Neuronal stem cell (in vitro differentiated cells): ENCODE results near the gene RNF7.

Experiments used
- DNase-seq: peaks from one replicate; pipeline ENCODE4 v3.0.0-alpha.2; 2013; ENCODE audit warnings: low spot score
- H2AFZ ChIP-seq: one replicate; pipeline ENCODE4 v1.6.1; 2013; ENCODE audit warnings: mild to moderate bottlenecking, low read length, inconsistent platforms
- H2AK5ac ChIP-seq: 2 replicates; pipeline ENCODE4 v1.6.1; 2013; ENCODE audit warnings: low read depth, mild to moderate bottlenecking, inconsistent platforms, low read length, moderate library complexity, mixed read lengths
- H2BK120ac ChIP-seq: 2 replicates; pipeline ENCODE4 v1.6.1; 2013; ENCODE audit warnings: low read depth, mild to moderate bottlenecking, inconsistent platforms, low read length, moderate library complexity, mixed read lengths
- H2BK12ac ChIP-seq: one replicate; pipeline ENCODE4 v1.6.1; 2013; ENCODE audit warnings: low read length, inconsistent platforms
- H2BK15ac ChIP-seq: 2 replicates; pipeline ENCODE4 v1.6.1; 2013; ENCODE audit warnings: mild to moderate bottlenecking, low read length, inconsistent platforms, mixed read lengths
- H2BK5ac ChIP-seq: one replicate; pipeline ENCODE4 v1.6.1; 2013; ENCODE audit warnings: inconsistent platforms, mild to moderate bottlenecking, low read length, moderate library complexity
- H3K14ac ChIP-seq: one replicate; pipeline ENCODE4 v1.6.1; 2013; ENCODE audit warnings: low read length, inconsistent platforms
- H3K18ac ChIP-seq: 2 replicates; pipeline ENCODE4 v1.6.1; 2013; ENCODE audit warnings: low read length, inconsistent platforms
- H3K23ac ChIP-seq: 2 replicates; pipeline ENCODE4 v1.6.1; 2013; ENCODE audit warnings: low read depth, mild to moderate bottlenecking, mixed read lengths, low read length, inconsistent platforms; ENCODE audit not compliant: poor library complexity
- H3K27ac ChIP-seq: replicated peaks from 3 replicates; pipeline ENCODE4 v1.5.1; 2013; ENCODE audit warnings: low read length, inconsistent platforms
- H3K27me3 ChIP-seq, 3 experiments: 2 replicates each; pipeline ENCODE4 v1.6.1; 2013; ENCODE audit warnings: low read length in 3 of 3, mild to moderate bottlenecking in 2 of 3, inconsistent platforms in 1 of 3, low read depth in 1 of 3, mixed read lengths in 1 of 3, moderate library complexity in 1 of 3; ENCODE audit not compliant: control insufficient read depth in 3 of 3, insufficient read depth in 3 of 3
- H3K36me3 ChIP-seq, 2 donors: replicated peaks in 1 of 2; 2 replicates each; pipeline ENCODE4 v1.6.1; 2013; ENCODE audit warnings: low read length in 2 of 2; ENCODE audit not compliant: control insufficient read depth in 2 of 2, insufficient read depth in 2 of 2
- H3K4ac ChIP-seq: 2 replicates; pipeline ENCODE4 v1.6.1; 2013; ENCODE audit warnings: inconsistent platforms, mild to moderate bottlenecking, low read length, moderate library complexity
- H3K4me1 ChIP-seq, 2 donors: 1 replicate in 1 of 2; 2 replicates in 1 of 2; pipeline ENCODE4 v1.6.1; 2013; ENCODE audit warnings: low read length in 2 of 2, low read depth in 1 of 2; ENCODE audit not compliant: control insufficient read depth in 2 of 2, insufficient read depth in 1 of 2
- H3K4me2 ChIP-seq: one replicate; pipeline ENCODE4 v1.6.1; 2013; ENCODE audit warnings: mild to moderate bottlenecking, low read length, inconsistent platforms; ENCODE audit not compliant: insufficient read depth, poor library complexity, severe bottlenecking
- H3K4me3 ChIP-seq, 2 donors: 2 replicates each; pipeline ENCODE4 v1.5.1; 2013; ENCODE audit warnings: low read length in 2 of 2, mild to moderate bottlenecking in 2 of 2, inconsistent platforms in 1 of 2, moderate library complexity in 1 of 2
- H3K79me1 ChIP-seq: one replicate; pipeline ENCODE4 v1.6.1; 2013; ENCODE audit warnings: low read depth, mild to moderate bottlenecking, inconsistent platforms, low read length, moderate library complexity
- H3K9ac ChIP-seq: one replicate; pipeline ENCODE4 v1.6.1; 2013; ENCODE audit warnings: mild to moderate bottlenecking, low read depth, low read length, inconsistent platforms; ENCODE audit not compliant: poor library complexity
- H3K9me3 ChIP-seq, 2 donors: replicated peaks in 1 of 2; 2 replicates each; pipeline versions ENCODE3 to v1.6.1; 2013; ENCODE audit warnings: low read length in 2 of 2, mild to moderate bottlenecking in 2 of 2, inconsistent platforms in 1 of 2, low read depth in 1 of 2, mixed read lengths in 1 of 2, moderate library complexity in 1 of 2; ENCODE audit not compliant: control insufficient read depth in 2 of 2, insufficient read depth in 1 of 2
- H4K8ac ChIP-seq: one replicate; pipeline ENCODE4 v1.6.1; 2013; ENCODE audit warnings: low read depth, mild to moderate bottlenecking, inconsistent platforms, low read length, moderate library complexity
- H4K91ac ChIP-seq: one replicate; pipeline ENCODE4 v1.6.1; 2013; ENCODE audit warnings: low read length, low read depth, mild to moderate bottlenecking, inconsistent platforms; ENCODE audit not compliant: poor library complexity
- WGBS, 2 donors: extraction: QIAGEN DNeasy Blood & Tissue Kit; methylation state at CpG; one replicate each; pipeline ENCODE4 v1.1.7; 2013; ENCODE audit warnings: missing lambda C conversion rate in 2 of 2, mixed read lengths in 1 of 2; ENCODE audit not compliant: insufficient read length in 2 of 2, insufficient replicate concordance in 1 of 2; ENCODE audit errors: extremely low coverage in 2 of 2; 5-methylcytosine and 5-hydroxymethylcytosine counted together

The RNF7 gene

GRCh38 chr3:141776376-141776775, 38.3 kb downstream of the RNF7 start:
- no peak overlapping the region for H3K4me2 ChIP-seq
- peak overlapping the region; percentile 44 for H3K18ac ChIP-seq
- no peak overlapping the region for H3K23ac ChIP-seq
- H3K9me3 ChIP-seq: no peaks in the 10 kb centered on the region
- no peak overlapping the region for H3K27ac ChIP-seq
- no peaks in the 10 kb centered on the region for H3K36me3 ChIP-seq
- H4K91ac ChIP-seq: no peak overlapping the region
- H3K9ac ChIP-seq: no peak overlapping the region
- no peak overlapping the region for H4K8ac ChIP-seq
- peak overlapping the region; percentile 19 for H2AFZ ChIP-seq
- no CpG with 5 or more reads among the region's 14 CpGs for WGBS, 2 donors
- no peak overlapping the region for H3K4ac ChIP-seq
- H2BK15ac ChIP-seq: no peak overlapping the region
- no peak overlapping the region for H2BK12ac ChIP-seq
- H2BK5ac ChIP-seq: no peak overlapping the region
- H2BK120ac ChIP-seq: no peak overlapping the region
- no peaks in the 10 kb centered on the region for H3K79me1 ChIP-seq
- no peak overlapping the region for H2AK5ac ChIP-seq
- H3K14ac ChIP-seq: no peak overlapping the region
- no peak for DNase-seq
- H3K4me1 ChIP-seq: peaks cover 0 to 2% of the 10 kb centered on the region in 2 donors
- no peaks in the 10 kb centered on the region for H3K27me3 ChIP-seq
- H3K4me3 ChIP-seq: no peak overlapping the region

- H4K91ac ChIP-seq: no peak overlapping the region
- H4K8ac ChIP-seq: no peak overlapping the region
- H3K9ac ChIP-seq: no peak overlapping the region
- H2AK5ac ChIP-seq: no peak overlapping the region
- WGBS, 2 donors: no CpG with 5 or more reads among the region's 15 CpGs
- no peak overlapping the region for H3K23ac ChIP-seq
- no peak overlapping the region for H3K27ac ChIP-seq
- peak overlapping the region; percentile 19 for H2AFZ ChIP-seq
- H3K9me3 ChIP-seq: no peaks in the 10 kb centered on the region
- no peak overlapping the region for H3K4me3 ChIP-seq
- peaks cover 0 to 2% of the 10 kb centered on the region in 2 donors for H3K4me1 ChIP-seq
- H3K14ac ChIP-seq: no peak overlapping the region
- no peaks in the 10 kb centered on the region for H3K79me1 ChIP-seq
- H2BK12ac ChIP-seq: no peak overlapping the region
- no peak overlapping the region for H2BK120ac ChIP-seq
- H3K4ac ChIP-seq: no peak overlapping the region
- DNase-seq: no peak
- no peak overlapping the region for H3K4me2 ChIP-seq
- no peak overlapping the region for H2BK5ac ChIP-seq
- H2BK15ac ChIP-seq: no peak overlapping the region
- no peaks in the 10 kb centered on the region for H3K36me3 ChIP-seq
- no peaks in the 10 kb centered on the region for H3K27me3 ChIP-seq
- H3K18ac ChIP-seq: peak overlapping the region; percentile 52
These were observed 38.8 kb downstream of the RNF7 start for GRCh38 chr3:141776885-141777284.

- Histone ChIP-seq H3K36me3 (no peaks in the 10 kb centered on the region), H3K4me1 (peaks cover 0 to 2% of the 10 kb centered on the region in 2 donors), H3K79me1 (no peaks in the 10 kb centered on the region), H2BK5ac (no peak overlapping the region), H2BK15ac (no peak overlapping the region), H3K4me2 (no peak overlapping the region), H3K14ac (peak overlapping the region; percentile 1), H3K23ac (peak overlapping the region; percentile 59), H4K91ac (no peak overlapping the region), H3K4me3 (no peak overlapping the region), H2AFZ (no peak overlapping the region), H3K9ac (no peak overlapping the region), H3K27ac (no peak overlapping the region), H2BK12ac (no peak overlapping the region), H3K9me3 (no peaks in the 10 kb centered on the region), H4K8ac (no peak overlapping the region), H3K4ac (no peak overlapping the region), H3K27me3 (no peaks in the 10 kb centered on the region), H3K18ac (peak overlapping the region; percentile 44), H2BK120ac (no peak overlapping the region), H2AK5ac (peak overlapping the region; percentile 53)
- no peak for DNase-seq
- no CpG with 5 or more reads among the region's 42 CpGs for WGBS, 2 donors
These were observed 40.1 kb downstream of the RNF7 start for GRCh38 chr3:141777957-141778813.

GRCh38 chr3:141779667-141780066, 41.6 kb downstream of the RNF7 start:
- no peak overlapping the region for H3K27ac ChIP-seq
- H4K91ac ChIP-seq: no peak overlapping the region
- H3K36me3 ChIP-seq: no peaks in the 10 kb centered on the region
- H2AK5ac ChIP-seq: no peak overlapping the region
- H2BK120ac ChIP-seq: no peak overlapping the region
- no peak overlapping the region for H2BK15ac ChIP-seq
- no peak overlapping the region for H4K8ac ChIP-seq
- peaks cover 0 to 2% of the 10 kb centered on the region in 2 donors for H3K4me1 ChIP-seq
- H2BK5ac ChIP-seq: no peak overlapping the region
- H3K23ac ChIP-seq: no peak overlapping the region
- DNase-seq: no peak
- no peak overlapping the region for H2AFZ ChIP-seq
- H3K14ac ChIP-seq: no peak overlapping the region
- H3K79me1 ChIP-seq: no peaks in the 10 kb centered on the region
- H3K4me2 ChIP-seq: no peak overlapping the region
- H3K9me3 ChIP-seq: no peaks in the 10 kb centered on the region
- H3K4me3 ChIP-seq: no peak overlapping the region
- H2BK12ac ChIP-seq: no peak overlapping the region
- WGBS, 2 donors: no CpG with 5 or more reads among the region's 1 CpG
- peaks cover 0 to under 1% (median 0%) of the 10 kb centered on the region in 3 experiments for H3K27me3 ChIP-seq
- H3K9ac ChIP-seq: no peak overlapping the region
- no peak overlapping the region for H3K4ac ChIP-seq
- H3K18ac ChIP-seq: no peak overlapping the region
